Measurements from ENCODE around the gene ASPSCR1.

The ASPSCR1 gene

GRCh38 chr17:82013341-82013740 is 35.9 kb downstream of the ASPSCR1 start:
- no peak for DNase-seq (ENCODE audit: low read depth)

GRCh38 chr17:82013772-82014321 is 36.4 kb downstream of the ASPSCR1 start:
- no peak for DNase-seq (ENCODE audit: low read depth)

- DNase-seq (ENCODE audit: low read depth): no peak
Measured at GRCh38 chr17:82014432-82014831, 37.0 kb downstream of the ASPSCR1 start.

DNA sequence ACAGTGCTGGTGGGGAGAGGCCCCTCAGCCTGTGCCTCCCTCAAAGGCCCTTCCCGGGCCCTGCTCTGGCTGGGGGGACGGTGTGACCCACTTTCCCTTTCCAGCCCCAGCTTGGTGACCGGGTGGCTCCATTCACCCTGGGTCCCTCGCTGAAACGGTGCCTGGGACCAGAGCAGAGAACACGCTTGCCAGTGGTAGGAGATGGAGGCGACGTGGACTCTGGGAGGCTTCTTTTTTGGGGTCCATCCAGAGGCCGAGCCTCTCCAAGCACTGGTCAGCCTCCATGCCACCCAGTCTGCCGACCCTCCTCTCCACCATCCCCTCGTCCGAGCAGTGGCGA is 37.5 kb downstream of the ASPSCR1 start:
- no peak for DNase-seq (ENCODE audit: low read depth)

DNA sequence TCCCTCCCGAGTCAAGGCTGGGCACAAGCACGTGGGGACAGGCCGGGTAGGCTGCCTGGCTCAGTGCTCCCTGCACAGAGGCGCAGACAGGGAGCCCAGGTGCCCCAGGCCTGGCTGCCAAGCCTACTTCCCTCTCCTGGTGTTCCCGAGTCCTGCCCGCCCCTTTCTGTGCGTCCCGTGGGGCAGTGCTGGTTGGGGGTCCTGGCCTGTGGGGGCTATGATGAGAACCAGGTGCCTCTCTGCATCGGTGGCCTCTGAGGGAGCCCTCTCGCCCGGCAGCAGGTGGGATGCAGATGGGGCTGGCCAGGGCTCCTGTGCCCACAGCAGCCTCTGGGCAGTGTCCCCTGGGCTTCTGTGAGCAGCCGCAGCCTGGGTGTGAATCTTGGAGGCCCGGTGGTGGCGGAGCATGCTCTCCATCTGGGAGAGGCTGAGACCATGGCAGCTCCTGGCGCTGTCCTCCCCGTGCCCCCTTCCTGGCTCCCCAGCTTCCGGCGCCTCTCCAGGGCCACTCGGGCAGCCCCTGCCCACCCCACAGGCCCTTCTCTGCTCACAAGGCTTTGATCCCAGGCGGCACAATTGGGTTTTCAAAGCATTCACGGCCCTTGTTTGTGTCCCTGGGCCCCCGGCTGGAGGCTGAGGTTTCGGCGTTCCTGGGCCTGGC is 38.0 kb downstream of the ASPSCR1 start:
- DNase-seq (ENCODE audit: low read depth): no peak

DNA sequence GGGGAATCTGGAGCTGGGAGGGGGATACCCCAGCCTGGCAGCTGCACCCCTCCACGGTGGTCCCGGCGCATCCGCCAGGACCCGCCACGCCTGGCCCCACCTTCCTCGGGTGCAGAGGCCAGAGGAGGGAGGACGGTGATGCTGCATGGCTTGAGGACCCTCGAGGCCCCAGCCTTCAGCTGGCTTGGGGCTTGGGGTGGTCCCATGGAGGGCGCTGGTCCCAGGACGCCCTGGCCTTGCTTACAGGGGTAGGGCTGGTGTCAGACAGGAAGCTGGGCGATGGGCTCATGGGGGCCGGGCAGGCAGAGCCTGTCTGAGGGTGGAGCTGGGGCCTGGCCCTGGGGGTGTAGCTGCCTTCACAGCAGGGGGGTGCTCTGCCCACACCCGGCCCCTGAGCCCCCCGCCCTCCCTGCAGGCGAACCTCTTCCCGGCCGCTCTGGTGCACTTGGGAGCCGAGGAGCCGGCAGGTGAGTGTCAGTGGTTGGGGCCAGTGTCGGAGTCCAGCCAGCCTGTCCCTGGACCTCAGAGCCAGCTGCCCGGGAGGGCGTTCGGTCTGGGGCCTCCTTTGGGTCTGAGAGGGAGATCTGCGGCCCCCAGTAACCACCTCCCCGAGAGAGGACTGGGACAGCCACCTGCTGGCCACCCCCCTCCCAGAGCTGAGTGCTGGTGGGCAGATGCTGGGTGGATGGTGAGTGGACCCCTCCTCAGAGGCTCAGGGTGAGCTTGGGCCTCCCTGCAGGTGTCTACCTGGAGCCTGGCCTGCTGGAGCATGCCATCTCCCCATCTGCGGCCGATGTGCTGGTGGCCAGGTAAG is 38.8 kb downstream of the ASPSCR1 start:
- DNase-seq (ENCODE audit: low read depth): no peak

DNA sequence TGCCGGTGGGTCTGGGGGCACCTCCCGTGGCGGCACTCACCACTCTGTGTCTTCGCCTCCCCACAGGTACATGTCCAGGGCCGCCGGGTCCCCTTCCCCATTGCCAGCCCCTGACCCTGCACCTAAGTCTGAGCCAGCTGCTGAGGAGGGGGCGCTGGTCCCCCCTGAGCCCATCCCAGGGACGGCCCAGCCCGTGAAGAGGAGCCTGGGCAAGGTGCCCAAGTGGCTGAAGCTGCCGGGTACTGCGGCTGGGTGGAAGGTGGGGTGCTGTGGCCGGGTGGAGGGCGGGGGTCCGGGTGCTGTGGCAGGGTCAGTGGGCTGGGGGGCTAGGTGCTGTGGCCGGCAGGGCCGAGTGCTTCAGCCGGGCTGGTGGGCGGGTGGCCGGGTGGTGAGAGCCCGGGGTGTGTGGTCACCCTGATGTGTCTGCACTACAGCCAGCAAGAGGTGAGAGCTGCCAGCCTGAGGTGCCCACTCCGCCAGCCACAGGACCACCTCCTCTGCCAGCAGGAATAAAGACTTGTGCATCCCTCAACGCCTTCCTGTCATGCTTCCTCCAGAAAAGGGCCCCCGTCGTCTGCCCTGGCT is 39.5 kb downstream of the ASPSCR1 start:
- DNase-seq (ENCODE audit: low read depth): no peak

DNA sequence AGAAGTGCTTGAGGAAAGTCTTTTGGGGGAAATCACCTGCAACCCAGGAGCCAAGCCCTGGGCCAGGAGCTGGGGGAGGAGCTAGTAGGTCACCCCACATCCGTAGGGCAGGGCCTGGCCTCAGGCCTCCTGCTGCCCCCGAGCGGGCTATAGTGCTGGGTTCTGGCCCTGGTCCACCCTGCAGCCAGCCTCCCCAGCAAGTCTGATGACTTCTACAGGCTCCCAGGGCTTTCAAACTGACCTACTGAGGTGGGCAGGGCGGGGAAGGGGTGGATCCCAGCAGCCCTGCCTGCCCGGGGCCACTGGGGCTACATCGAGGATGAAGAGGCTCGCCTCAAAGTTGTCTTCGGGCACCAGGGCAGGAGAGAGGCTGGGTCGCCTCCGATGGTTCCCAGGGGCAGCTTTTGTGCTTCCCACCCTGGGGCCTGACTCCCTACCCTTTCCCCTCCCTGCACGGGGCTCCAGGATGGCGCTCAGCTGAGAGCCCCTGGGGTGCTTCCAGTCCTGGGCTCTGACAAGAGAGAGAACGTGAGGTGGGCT is 40.3 kb downstream of the ASPSCR1 start:
- no peak for DNase-seq (ENCODE audit: low read depth)

DNA sequence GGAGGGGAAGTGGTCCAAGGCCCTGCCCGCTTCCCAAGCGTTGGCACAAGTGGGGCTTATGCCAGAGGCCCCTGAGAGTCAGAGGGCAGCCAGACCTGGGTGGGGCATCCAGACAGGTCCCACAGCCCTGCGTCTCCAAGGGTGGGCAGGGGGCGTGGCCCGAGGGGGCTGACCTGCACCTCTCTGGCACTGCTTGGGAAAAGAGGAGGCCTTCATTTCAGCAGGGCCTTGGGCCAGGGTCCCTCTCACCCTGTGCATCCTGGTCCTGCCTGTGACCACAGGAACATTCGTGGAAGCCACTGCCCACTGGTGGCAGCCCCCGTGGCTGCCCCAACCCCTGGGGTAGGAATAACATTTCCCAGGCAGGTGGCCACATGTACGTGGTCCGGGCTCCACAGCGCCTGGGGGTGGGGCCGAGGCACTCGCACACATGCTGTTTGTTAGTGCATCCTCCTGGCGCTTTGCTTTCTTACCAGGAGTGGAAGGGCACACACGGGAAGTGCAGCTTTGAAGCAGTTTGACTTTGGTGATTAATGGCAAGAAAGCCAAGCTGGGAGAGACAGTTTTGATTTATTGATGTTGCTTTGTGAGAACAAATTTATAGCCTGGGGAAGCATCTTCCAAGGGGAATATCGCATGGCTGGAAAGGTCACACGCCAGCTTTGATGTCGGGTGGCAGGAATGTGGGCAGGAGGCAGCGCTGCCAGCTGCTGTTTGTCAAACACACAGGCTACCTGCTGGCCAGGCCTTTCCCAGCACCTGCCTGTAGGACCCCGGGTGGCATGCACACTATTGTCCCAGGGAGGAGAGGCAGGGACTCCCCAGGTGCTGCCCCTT is 40.9 kb downstream of the ASPSCR1 start:
- DNase-seq (ENCODE audit: low read depth): no peak

DNA sequence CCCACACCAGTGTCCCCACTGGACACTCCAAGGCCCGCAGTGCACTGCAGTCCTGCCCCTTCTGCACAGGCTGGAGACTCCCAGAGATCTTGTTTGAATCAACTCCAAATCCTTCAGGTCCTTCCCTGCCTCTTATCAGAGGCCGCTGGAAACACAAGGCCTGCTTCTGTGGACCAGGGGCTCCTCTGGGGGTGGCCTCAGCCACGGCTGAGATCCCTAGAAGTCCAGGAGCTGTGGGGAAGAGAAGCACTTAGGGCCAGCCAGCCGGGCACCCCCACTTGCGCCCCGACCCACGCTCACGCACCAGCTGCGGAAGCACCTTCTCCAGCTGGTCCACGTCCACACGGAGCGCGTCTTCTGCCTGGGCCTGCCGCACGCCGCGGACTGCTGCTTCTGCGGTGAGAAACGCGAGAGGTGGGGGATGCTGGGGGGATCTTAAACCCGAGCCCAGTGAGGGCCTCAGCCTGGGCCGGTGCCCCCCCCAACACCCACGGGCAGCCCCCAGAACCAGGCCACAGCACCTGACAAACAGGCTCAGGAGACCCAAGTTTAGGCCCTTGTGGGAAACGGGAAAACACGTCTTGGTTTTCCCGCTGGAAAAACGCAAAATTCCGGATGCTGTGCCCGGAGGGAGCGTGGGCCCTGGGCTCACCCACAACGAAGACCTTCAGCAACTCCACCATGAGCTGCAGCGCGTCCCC is 41.7 kb downstream of the ASPSCR1 start:
- no peak for DNase-seq (ENCODE audit: low read depth)

- DNase-seq (ENCODE audit: low read depth): no peak
Measured at GRCh38 chr17:82019690-82020571, 42.5 kb downstream of the ASPSCR1 start.

DNA sequence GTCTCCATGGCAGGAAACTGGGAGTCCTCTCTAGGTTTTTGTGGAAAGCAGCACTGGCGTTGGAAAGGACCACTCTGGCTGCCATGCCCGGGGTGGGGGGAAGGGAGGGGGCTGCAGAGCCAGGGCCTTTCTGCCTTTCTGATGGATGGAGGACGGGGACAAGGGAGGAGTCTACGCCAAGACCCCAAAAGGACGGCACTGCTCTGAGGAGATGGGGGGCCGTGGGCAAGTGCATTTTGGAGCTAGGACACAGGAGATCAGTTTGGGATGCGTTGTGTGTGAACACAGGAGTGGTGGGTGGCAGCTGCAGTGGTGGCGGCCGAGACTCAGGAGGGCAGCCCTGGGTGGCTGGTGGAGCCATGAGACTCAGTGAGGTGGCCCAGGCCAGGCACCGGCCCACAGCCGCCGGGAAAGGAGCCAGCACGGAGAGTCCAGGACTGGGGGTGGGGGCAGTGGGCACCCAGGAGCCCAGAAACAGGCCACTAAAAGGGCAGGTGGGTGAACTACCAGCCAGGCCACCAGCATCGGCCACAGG is 43.2 kb downstream of the ASPSCR1 start:
- no peak for DNase-seq (ENCODE audit: low read depth)

- DNase-seq (ENCODE audit: low read depth): peak; percentile 52
Measured at GRCh38 chr17:82021107-82021899, 43.9 kb downstream of the ASPSCR1 start.

- DNase-seq (ENCODE audit: low read depth): no peak
Measured at GRCh38 chr17:82021900-82022309, 44.5 kb downstream of the ASPSCR1 start.

DNA sequence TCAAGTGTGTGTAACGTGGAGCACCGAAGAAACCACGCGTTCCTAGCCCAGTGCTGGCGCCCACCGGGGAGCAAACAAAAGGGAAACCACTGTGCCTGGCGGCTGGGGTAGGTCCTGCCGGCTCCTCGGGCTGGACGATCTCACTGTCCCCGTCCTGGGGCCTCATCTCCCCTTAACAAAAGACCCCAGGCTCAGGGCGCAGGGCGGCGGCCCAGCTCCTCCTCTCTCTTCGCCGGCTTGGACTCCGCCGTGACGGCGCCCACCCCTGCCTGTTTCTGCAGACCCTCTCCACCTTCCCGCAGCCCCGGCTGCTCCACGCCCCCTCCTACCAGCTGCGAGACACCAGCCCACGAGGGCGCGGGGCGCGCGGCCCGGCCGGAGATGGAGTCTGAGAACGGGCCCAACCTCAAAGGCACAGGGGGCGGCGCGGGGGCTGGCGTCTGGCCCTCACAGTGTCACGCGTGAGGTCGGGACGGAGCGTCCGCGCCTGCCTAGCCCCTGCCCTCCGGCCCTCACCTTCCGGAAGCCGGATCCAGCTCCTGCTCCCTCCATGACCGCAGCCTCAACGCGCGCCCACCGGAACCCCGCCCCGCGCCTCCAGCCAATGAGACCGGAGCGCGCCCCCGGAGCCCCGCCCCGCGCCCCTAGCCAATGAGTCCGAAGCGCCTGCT is 45.0 kb downstream of the ASPSCR1 start, which contains the start of gene CENPX:
Gene CENPX (minus strand): TSS at position 569 of the 671 bp plus-strand sequence. CDS start 17 bp downstream, at position 552.
- no peak for DNase-seq (ENCODE audit: low read depth)

- peak; percentile 99 for DNase-seq (ENCODE audit: low read depth)
Measured at GRCh38 chr17:82022981-82023446, 45.6 kb downstream of the ASPSCR1 start, which contains the start of gene LRRC45. Gene LRRC45, plus strand, starts transcription at chr17:82023305. Its CDS starts 339 bp downstream, at chr17:82023644.

DNA sequence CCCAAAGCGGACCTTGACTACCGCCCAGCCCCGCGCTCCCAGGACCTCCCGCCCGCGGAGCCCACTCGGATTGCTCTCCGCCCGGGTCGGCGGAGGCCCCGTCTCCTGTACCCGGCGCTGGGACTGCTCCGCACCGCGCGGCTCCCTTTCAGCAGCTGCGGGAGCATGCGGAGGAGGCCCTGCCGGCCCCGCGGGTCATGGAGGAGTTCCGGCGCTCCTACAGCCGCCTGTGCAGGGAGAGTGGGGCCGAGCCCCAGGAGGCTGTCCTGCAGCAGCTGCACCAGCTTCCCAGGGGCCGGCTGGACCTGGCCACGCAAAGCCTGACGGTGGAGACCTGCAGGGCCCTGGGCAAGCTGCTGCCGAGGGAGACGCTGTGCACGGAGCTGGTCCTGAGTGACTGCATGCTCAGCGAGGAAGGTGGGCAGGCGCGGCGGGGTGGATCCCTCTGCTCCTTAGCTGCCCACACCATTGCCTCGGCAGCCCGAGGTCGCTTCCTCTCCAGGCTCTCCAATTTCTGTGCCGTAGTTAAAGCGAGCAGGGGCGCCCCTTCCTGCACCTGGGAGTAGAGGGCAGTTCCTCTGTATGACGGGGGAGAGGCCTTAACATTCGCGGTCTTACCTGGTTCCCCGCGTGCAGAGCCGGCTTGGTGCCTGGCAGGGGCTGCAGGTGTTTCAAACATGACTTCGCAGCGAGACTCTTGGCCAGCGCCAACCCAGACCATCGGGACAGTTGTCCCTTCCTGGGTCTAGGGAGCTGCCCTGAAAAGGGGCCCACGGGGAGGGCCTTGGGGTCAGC is 46.2 kb downstream of the ASPSCR1 start:
- no peak for DNase-seq (ENCODE audit: low read depth)
